Neural cell (in vitro differentiated cells): Measurements from ENCODE around the gene MAST4. TPM values are rescaled to one million over a fixed set of nuclear protein-coding genes. Genes with fewer than 3 reads are reported as not detected.

Source experiments
- H2AFZ ChIP-seq: fragments of 200-600, 300-800 bp; sonication (generic), shearing (Covaris generic); 2 replicates; pipeline ENCODE4 v1.6.0; 2014; ENCODE audit warnings: low read depth, mild to moderate bottlenecking, antibody characterized with exemption, low read length, moderate library complexity
- H3F3A ChIP-seq: fragments of 200-600 bp; shearing (Covaris generic); 2 replicates; pipeline ENCODE4 v1.6.1; 2016; ENCODE audit warnings: mild to moderate bottlenecking, moderate library complexity, mixed read lengths, antibody characterized with exemption, low read length; ENCODE audit not compliant: insufficient read depth, poor library complexity, severe bottlenecking
- H3K27ac ChIP-seq: fragments of 200-600, 300-800 bp; sonication (generic), shearing (Covaris generic); 2 replicates; pipeline ENCODE4 v1.5.1; 2014; ENCODE audit warnings: mild to moderate bottlenecking, low read length, moderate library complexity
- H3K27me3 ChIP-seq: fragments of 300-800, 200-600 bp; sonication (generic), shearing (Covaris generic); 2 replicates; pipeline ENCODE4 v1.6.0; 2014; ENCODE audit warnings: mild to moderate bottlenecking, low read depth, low read length, moderate library complexity; ENCODE audit not compliant: insufficient read depth
- H3K36me3 ChIP-seq: fragments of 300-800, 200-600 bp; sonication (generic), shearing (Covaris generic); 2 replicates; pipeline ENCODE4 v1.5.1; 2014; ENCODE audit warnings: mild to moderate bottlenecking, antibody characterized with exemption, low read length, moderate library complexity; ENCODE audit not compliant: insufficient read depth
- H3K4me2 ChIP-seq: fragments of 300-800, 200-600 bp; sonication (generic), shearing (Covaris generic); 2 replicates; pipeline ENCODE4 v1.6.0; 2014; ENCODE audit warnings: mild to moderate bottlenecking, low read length
- H3K4me3 ChIP-seq: fragments of 300-800, 200-600 bp; sonication (generic), shearing (Covaris generic); 2 replicates; pipeline ENCODE4 v1.5.1; 2014; ENCODE audit warnings: mild to moderate bottlenecking, low read length, moderate library complexity
- H3K79me2 ChIP-seq: fragments of 200-600 bp; shearing (Covaris generic); replicated peaks from 2 replicates; pipeline ENCODE4 v1.6.0; 2014; ENCODE audit warnings: mild to moderate bottlenecking, low read length, moderate library complexity; ENCODE audit not compliant: insufficient read depth
- H3K9ac ChIP-seq: fragments of 300-800, 200-600 bp; sonication (generic), shearing (Covaris generic); 2 replicates; pipeline ENCODE4 v1.6.1; 2016; ENCODE audit warnings: mild to moderate bottlenecking, low read length, mixed read lengths
- H3K9me2 ChIP-seq: fragments of 200-600 bp; shearing (Covaris generic); 2 replicates; pipeline ENCODE4 v1.6.1; 2016; ENCODE audit warnings: mild to moderate bottlenecking, low read length, mixed read lengths; ENCODE audit not compliant: insufficient read depth
- H3K9me3 ChIP-seq: fragments of 200-600, 300-800 bp; sonication (generic), shearing (Covaris generic); 2 replicates; pipeline ENCODE4 v1.6.1; 2016; ENCODE audit warnings: mild to moderate bottlenecking, mixed run types, low read length, moderate library complexity, mixed read lengths
- H4K20me1 ChIP-seq: fragments of 200-600 bp; shearing (Covaris generic); 2 replicates; pipeline ENCODE4 v1.6.1; 2016; ENCODE audit warnings: mild to moderate bottlenecking, mixed run types; ENCODE audit not compliant: insufficient read depth
- CTCF ChIP-seq: fragments of 450-650 bp; IDR thresholded peaks from 2 replicates; pipeline ENCODE4 v1.5.1; 2014; ENCODE audit warnings: antibody characterized with exemption, mild to moderate bottlenecking, moderate library complexity; ENCODE audit not compliant: poor library complexity, severe bottlenecking
- EP300 ChIP-seq: fragments of 450-650 bp; conservative IDR thresholded peaks from 2 replicates; pipeline ENCODE4 v1.6.1; 2014; ENCODE audit warnings: antibody characterized with exemption, mild to moderate bottlenecking, moderate library complexity; ENCODE audit not compliant: poor library complexity, severe bottlenecking
- EZH2 ChIP-seq: fragments of 200-600, 300-800 bp; shearing (Covaris generic), sonication (generic); IDR thresholded peaks from 2 replicates; pipeline ENCODE4 v1.6.1; 2014; ENCODE audit warnings: antibody characterized with exemption, low read length, borderline replicate concordance, mild to moderate bottlenecking; ENCODE audit not compliant: insufficient read depth, poor library complexity, severe bottlenecking
- MXI1 ChIP-seq: fragments of 450-650 bp; conservative IDR thresholded peaks from 2 replicates; pipeline ENCODE4 v1.6.1; 2014; ENCODE audit warnings: antibody characterized with exemption, mild to moderate bottlenecking; ENCODE audit not compliant: poor library complexity, severe bottlenecking
- POLR2AphosphoS5 ChIP-seq: IDR thresholded peaks from 2 replicates; pipeline ENCODE4 v1.6.1; 2012
- RAD21 ChIP-seq: fragments of 450-650 bp; conservative IDR thresholded peaks from 2 replicates; pipeline ENCODE4 v1.6.1; 2014; ENCODE audit warnings: antibody characterized with exemption, mild to moderate bottlenecking, moderate library complexity
- REST ChIP-seq: IDR thresholded peaks from 2 replicates; pipeline ENCODE4 v1.6.1; 2012; ENCODE audit warnings: borderline replicate concordance
- SMC3 ChIP-seq: fragments of 450-650 bp; conservative IDR thresholded peaks from 2 replicates; pipeline ENCODE4 v1.6.1; 2014; ENCODE audit warnings: antibody characterized with exemption, mild to moderate bottlenecking, moderate library complexity; ENCODE audit not compliant: poor library complexity
- TAF1 ChIP-seq: IDR thresholded peaks from 2 replicates; pipeline ENCODE4 v1.6.1; 2012; ENCODE audit warnings: low read depth
- polyA plus RNA-seq: library from polyadenylated mRNA; depleted of rRNA; stranded (reverse); fragments of >200 nt; gene quantifications from 2 replicates; pipeline ENCODE4 v1.2.3, GENCODE V29; 2014

MAST4 gene
- polyA plus RNA-seq, 1 donor from 2014 or later: 2.3 TPM

GRCh38 chr5:66728049-66728448 lies 131.9 kb downstream of the MAST4 start:
- H3F3A ChIP-seq: no peaks in the 10 kb centered on the region
- no peak overlapping the region for H3K27ac ChIP-seq
- H3K79me2 ChIP-seq: no peaks in the 10 kb centered on the region
- H4K20me1 ChIP-seq: no peaks in the 10 kb centered on the region
- no peak overlapping the region for H3K4me3 ChIP-seq
- no peaks in the 10 kb centered on the region for H3K9me2 ChIP-seq
- TF ChIP-seq MXI1 (no peak), POLR2AphosphoS5 (no peak), SMC3 (no peak), EZH2 (no peak), REST (no peak), TAF1 (no peak), CTCF (no peak), EP300 (no peak), RAD21 (no peak)
- no peak overlapping the region for H3K9ac ChIP-seq
- H2AFZ ChIP-seq: no peak overlapping the region
- no peaks in the 10 kb centered on the region for H3K9me3 ChIP-seq
- H3K36me3 ChIP-seq: no peaks in the 10 kb centered on the region
- H3K27me3 ChIP-seq: no peaks in the 10 kb centered on the region
- H3K4me2 ChIP-seq: no peak overlapping the region

- Histone ChIP-seq H3K79me2 (no peaks in the 10 kb centered on the region), H3K27ac (no peak overlapping the region), H3K4me3 (no peak overlapping the region), H4K20me1 (no peaks in the 10 kb centered on the region), H3K9ac (no peak overlapping the region), H3F3A (no peaks in the 10 kb centered on the region), H3K36me3 (no peaks in the 10 kb centered on the region), H2AFZ (no peak overlapping the region), H3K4me2 (no peak overlapping the region), H3K9me3 (no peaks in the 10 kb centered on the region), H3K27me3 (no peaks in the 10 kb centered on the region), H3K9me2 (no peaks in the 10 kb centered on the region)
- TF ChIP-seq CTCF (no peak), EP300 (no peak), SMC3 (no peak), MXI1 (no peak), REST (no peak), TAF1 (no peak), POLR2AphosphoS5 (no peak), RAD21 (no peak), EZH2 (no peak)
Measured at GRCh38 chr5:66737096-66737495, 140.9 kb downstream of the MAST4 start.
